Measurements from ENCODE around the gene ATP8A2. TPM values are rescaled to one million over a fixed set of nuclear protein-coding genes. Genes with fewer than 3 reads are reported as not detected.

The ATP8A2 gene
- total RNA-seq, 1 experiment from 2014 or later, result 5.2 TPM

DNA sequence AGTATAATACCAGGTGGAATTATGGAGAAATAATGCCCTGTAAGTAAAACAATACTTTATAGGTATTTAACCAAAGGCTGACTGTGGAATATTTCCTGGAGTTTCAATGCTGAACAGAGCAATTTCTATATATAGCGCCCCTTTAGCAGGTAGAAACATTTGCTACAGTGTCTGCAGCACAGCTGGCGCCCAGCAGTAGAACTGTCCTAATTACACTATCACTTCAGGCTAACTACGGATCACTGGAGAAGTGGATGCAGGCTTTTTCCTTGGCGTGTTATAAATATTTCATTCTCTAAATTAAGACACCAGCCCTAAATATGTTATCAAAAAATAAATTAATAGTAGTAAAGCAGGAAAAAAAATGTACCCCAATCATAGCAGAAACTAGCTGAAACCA lies 677.0 kb downstream of the ATP8A2 start:
- H3K4me1 Mint-ChIP-seq, result peaks cover 18% of the 10 kb centered on the region
- H3K27ac Mint-ChIP-seq, result no peak overlapping the region
- DNase-seq (ENCODE audit: low spot score), result no peak
- ChIA-PET CTCF (interaction anchor here (1.1 to 1.6 kb wide), 3 partner anchors 11 to 219 kb away, joined by 3 to 9 read pairs (median 6); no protein-coding TSS in a partner anchor), POLR2A (no interaction called here)
- peaks cover 26% of the 10 kb centered on the region for H3K36me3 Mint-ChIP-seq
- no peak for TF ChIP-seq OVOL2 (CRISPR knock-in tag; IDR thresholded peaks at IDR 0.05; ENCODE audit: borderline replicate concordance)
- TF ChIP-seq, protein P1, sequence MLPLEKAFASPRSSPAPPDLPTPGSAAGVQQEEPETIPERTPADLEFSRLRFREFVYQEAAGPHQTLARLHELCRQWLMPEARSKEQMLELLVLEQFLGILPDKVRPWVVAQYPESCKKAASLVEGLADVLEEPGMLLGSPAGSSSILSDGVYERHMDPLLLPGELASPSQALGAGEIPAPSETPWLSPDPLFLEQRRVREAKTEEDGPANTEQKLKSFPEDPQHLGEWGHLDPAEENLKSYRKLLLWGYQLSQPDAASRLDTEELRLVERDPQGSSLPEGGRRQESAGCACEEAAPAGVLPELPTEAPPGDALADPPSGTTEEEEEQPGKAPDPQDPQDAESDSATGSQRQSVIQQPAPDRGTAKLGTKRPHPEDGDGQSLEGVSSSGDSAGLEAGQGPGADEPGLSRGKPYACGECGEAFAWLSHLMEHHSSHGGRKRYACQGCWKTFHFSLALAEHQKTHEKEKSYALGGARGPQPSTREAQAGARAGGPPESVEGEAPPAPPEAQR (CRISPR knock-in tag; IDR thresholded peaks at IDR 0.05), result no peak
- no peak for TF ChIP-seq ELF4 (CRISPR knock-in tag; IDR thresholded peaks at IDR 0.05; ENCODE audit: low read depth)
- H3K4me3 Mint-ChIP-seq, result peak overlapping the region; percentile 70
- no peaks in the 10 kb centered on the region for H3K9me3 Mint-ChIP-seq
- peaks cover 43% of the 10 kb centered on the region for H3K27me3 Mint-ChIP-seq (ENCODE audit: low read depth)
- ATAC-seq, result no peak

DNA sequence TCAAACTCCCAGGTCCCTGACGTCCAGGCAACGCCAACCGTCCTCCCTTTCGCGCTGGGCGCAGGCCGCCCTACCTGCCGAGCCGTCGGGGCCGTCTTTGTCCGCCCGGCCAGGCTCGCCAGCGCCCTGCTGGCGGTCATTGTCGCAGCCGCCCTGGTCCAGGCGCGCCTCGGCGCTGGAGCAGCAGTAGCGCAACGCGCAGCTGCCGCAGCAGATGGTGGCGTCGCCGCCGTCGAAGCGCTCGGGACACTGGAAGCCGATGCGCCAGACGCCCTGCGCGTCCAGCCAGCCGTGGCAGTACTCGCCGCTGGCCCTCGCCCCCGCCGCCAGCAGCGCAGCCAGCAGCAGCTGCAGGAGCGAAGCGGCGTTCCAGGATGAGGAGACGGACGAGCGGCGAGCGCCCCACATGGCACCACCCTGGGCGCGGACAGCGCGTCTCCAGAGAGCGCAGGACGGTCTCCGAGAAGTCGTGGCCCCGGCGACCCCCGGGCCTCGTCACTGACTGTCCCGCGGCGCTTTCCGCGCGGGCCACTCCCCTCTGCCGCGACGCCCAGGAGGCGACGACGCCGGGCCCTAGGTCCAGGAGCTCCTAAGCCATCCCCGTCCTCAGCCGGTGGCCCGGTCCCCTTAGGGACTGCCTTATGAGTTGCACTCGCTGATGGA lies 678.9 kb downstream of the ATP8A2 start:
- H3K27ac Mint-ChIP-seq, result no peak overlapping the region
- peak overlapping the region; percentile 70 for H3K4me3 Mint-ChIP-seq
- POLR2A ChIA-PET, result interaction anchor here (0.5 to 1.2 kb wide), 4 partner anchors 9 to 693 kb away, joined by 3 to 7 read pairs (median 4); no protein-coding TSS in a partner anchor
- H3K36me3 Mint-ChIP-seq, result peaks cover 17% of the 10 kb centered on the region
- DNase-seq (ENCODE audit: low spot score) (peak; percentile 72), ATAC-seq (peak; percentile 32)
- peaks cover 43% of the 10 kb centered on the region for H3K27me3 Mint-ChIP-seq (ENCODE audit: low read depth)
- H3K4me1 Mint-ChIP-seq, result peaks cover 18% of the 10 kb centered on the region
- no peaks in the 10 kb centered on the region for H3K9me3 Mint-ChIP-seq
- CTCF ChIA-PET, result interaction anchor here (1.0 to 2.4 kb wide), 7 partner anchors 8 to 221 kb away, joined by 3 to 11 read pairs (median 3); no protein-coding TSS in a partner anchor
- TF ChIP-seq ZNF232 (CRISPR knock-in tag; IDR thresholded peaks at IDR 0.05) (peak; percentile 66; the same call in 1 of the 2 replicates), ZNF317 (CRISPR knock-in tag; IDR thresholded peaks at IDR 0.05; ENCODE audit: borderline replicate concordance, low read depth) (peak; percentile 64; the same call in 1 of the 2 replicates), FOXK1 (CRISPR knock-in tag; IDR thresholded peaks at IDR 0.05) (peak; percentile 78; the same call in 1 of the 2 replicates), SMAD4 (CRISPR knock-in tag; IDR thresholded peaks at IDR 0.05) (0 out of 2 replicates have a peak, but pooled peaks have one; percentile 9), ZBTB21 (CRISPR knock-in tag; IDR thresholded peaks at IDR 0.05; ENCODE audit: borderline replicate concordance) (peak; percentile 93), ZNF138 (CRISPR knock-in tag; conservative IDR thresholded peaks at IDR 0.05) (0 out of 2 replicates have a peak, but pooled peaks have one; percentile 52), CREB1 (CRISPR knock-in tag; IDR thresholded peaks at IDR 0.05) (peak; percentile 39; the same call in 1 of the 2 replicates), KAT7 (CRISPR knock-in tag; IDR thresholded peaks at IDR 0.05; ENCODE audit: borderline replicate concordance) (peak; percentile 96), TCF7 (CRISPR knock-in tag; IDR thresholded peaks at IDR 0.05; ENCODE audit: low read depth) (0 out of 2 replicates have a peak, but pooled peaks have one; percentile 68)
- TF ChIP-seq, protein P2, sequence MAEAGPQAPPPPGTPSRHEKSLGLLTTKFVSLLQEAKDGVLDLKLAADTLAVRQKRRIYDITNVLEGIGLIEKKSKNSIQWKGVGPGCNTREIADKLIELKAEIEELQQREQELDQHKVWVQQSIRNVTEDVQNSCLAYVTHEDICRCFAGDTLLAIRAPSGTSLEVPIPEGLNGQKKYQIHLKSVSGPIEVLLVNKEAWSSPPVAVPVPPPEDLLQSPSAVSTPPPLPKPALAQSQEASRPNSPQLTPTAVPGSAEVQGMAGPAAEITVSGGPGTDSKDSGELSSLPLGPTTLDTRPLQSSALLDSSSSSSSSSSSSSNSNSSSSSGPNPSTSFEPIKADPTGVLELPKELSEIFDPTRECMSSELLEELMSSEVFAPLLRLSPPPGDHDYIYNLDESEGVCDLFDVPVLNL (CRISPR knock-in tag; IDR thresholded peaks at IDR 0.05; ENCODE audit: borderline replicate concordance, low read depth), result 0 out of 2 replicates have a peak, but pooled peaks have one; percentile 4
- TF ChIP-seq, protein P3, sequence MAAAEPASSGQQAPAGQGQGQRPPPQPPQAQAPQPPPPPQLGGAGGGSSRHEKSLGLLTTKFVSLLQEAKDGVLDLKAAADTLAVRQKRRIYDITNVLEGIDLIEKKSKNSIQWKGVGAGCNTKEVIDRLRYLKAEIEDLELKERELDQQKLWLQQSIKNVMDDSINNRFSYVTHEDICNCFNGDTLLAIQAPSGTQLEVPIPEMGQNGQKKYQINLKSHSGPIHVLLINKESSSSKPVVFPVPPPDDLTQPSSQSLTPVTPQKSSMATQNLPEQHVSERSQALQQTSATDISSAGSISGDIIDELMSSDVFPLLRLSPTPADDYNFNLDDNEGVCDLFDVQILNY (CRISPR knock-in tag; IDR thresholded peaks at IDR 0.05), result no peak
- TF ChIP-seq, protein P4, sequence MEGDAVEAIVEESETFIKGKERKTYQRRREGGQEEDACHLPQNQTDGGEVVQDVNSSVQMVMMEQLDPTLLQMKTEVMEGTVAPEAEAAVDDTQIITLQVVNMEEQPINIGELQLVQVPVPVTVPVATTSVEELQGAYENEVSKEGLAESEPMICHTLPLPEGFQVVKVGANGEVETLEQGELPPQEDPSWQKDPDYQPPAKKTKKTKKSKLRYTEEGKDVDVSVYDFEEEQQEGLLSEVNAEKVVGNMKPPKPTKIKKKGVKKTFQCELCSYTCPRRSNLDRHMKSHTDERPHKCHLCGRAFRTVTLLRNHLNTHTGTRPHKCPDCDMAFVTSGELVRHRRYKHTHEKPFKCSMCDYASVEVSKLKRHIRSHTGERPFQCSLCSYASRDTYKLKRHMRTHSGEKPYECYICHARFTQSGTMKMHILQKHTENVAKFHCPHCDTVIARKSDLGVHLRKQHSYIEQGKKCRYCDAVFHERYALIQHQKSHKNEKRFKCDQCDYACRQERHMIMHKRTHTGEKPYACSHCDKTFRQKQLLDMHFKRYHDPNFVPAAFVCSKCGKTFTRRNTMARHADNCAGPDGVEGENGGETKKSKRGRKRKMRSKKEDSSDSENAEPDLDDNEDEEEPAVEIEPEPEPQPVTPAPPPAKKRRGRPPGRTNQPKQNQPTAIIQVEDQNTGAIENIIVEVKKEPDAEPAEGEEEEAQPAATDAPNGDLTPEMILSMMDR (IDR thresholded peaks at IDR 0.05), result no peak
- TF ChIP-seq, protein P5, sequence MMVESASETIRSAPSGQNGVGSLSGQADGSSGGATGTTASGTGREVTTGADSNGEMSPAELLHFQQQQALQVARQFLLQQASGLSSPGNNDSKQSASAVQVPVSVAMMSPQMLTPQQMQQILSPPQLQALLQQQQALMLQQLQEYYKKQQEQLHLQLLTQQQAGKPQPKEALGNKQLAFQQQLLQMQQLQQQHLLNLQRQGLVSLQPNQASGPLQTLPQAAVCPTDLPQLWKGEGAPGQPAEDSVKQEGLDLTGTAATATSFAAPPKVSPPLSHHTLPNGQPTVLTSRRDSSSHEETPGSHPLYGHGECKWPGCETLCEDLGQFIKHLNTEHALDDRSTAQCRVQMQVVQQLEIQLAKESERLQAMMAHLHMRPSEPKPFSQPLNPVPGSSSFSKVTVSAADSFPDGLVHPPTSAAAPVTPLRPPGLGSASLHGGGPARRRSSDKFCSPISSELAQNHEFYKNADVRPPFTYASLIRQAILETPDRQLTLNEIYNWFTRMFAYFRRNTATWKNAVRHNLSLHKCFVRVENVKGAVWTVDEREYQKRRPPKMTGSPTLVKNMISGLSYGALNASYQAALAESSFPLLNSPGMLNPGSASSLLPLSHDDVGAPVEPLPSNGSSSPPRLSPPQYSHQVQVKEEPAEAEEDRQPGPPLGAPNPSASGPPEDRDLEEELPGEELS (CRISPR knock-in tag; IDR thresholded peaks at IDR 0.05), result peak; percentile 97
- TF ChIP-seq, protein P6, sequence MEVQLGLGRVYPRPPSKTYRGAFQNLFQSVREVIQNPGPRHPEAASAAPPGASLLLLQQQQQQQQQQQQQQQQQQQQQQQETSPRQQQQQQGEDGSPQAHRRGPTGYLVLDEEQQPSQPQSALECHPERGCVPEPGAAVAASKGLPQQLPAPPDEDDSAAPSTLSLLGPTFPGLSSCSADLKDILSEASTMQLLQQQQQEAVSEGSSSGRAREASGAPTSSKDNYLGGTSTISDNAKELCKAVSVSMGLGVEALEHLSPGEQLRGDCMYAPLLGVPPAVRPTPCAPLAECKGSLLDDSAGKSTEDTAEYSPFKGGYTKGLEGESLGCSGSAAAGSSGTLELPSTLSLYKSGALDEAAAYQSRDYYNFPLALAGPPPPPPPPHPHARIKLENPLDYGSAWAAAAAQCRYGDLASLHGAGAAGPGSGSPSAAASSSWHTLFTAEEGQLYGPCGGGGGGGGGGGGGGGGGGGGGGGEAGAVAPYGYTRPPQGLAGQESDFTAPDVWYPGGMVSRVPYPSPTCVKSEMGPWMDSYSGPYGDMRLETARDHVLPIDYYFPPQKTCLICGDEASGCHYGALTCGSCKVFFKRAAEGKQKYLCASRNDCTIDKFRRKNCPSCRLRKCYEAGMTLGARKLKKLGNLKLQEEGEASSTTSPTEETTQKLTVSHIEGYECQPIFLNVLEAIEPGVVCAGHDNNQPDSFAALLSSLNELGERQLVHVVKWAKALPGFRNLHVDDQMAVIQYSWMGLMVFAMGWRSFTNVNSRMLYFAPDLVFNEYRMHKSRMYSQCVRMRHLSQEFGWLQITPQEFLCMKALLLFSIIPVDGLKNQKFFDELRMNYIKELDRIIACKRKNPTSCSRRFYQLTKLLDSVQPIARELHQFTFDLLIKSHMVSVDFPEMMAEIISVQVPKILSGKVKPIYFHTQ (CRISPR knock-in tag; IDR thresholded peaks at IDR 0.05), result no peak
- TF ChIP-seq, protein P7, sequence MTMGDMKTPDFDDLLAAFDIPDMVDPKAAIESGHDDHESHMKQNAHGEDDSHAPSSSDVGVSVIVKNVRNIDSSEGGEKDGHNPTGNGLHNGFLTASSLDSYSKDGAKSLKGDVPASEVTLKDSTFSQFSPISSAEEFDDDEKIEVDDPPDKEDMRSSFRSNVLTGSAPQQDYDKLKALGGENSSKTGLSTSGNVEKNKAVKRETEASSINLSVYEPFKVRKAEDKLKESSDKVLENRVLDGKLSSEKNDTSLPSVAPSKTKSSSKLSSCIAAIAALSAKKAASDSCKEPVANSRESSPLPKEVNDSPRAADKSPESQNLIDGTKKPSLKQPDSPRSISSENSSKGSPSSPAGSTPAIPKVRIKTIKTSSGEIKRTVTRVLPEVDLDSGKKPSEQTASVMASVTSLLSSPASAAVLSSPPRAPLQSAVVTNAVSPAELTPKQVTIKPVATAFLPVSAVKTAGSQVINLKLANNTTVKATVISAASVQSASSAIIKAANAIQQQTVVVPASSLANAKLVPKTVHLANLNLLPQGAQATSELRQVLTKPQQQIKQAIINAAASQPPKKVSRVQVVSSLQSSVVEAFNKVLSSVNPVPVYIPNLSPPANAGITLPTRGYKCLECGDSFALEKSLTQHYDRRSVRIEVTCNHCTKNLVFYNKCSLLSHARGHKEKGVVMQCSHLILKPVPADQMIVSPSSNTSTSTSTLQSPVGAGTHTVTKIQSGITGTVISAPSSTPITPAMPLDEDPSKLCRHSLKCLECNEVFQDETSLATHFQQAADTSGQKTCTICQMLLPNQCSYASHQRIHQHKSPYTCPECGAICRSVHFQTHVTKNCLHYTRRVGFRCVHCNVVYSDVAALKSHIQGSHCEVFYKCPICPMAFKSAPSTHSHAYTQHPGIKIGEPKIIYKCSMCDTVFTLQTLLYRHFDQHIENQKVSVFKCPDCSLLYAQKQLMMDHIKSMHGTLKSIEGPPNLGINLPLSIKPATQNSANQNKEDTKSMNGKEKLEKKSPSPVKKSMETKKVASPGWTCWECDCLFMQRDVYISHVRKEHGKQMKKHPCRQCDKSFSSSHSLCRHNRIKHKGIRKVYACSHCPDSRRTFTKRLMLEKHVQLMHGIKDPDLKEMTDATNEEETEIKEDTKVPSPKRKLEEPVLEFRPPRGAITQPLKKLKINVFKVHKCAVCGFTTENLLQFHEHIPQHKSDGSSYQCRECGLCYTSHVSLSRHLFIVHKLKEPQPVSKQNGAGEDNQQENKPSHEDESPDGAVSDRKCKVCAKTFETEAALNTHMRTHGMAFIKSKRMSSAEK (CRISPR knock-in tag; IDR thresholded peaks at IDR 0.05; ENCODE audit: borderline replicate concordance), result no peak

All from WTC11 (cell line).